Ovary (tissue), 9 donors: ENCODE measurements around the gene IGLON5. TPM values are rescaled to one million over a fixed set of nuclear protein-coding genes. Genes with fewer than 3 reads are reported as not detected.

ENCODE experiments used
- DNase-seq, 5 donors: peaks; one replicate each; pipeline ENCODE4 v3.0.0-alpha.2; 2019 to 2020
- H3K27ac ChIP-seq, 2 donors: fragments of 200-600 bp; one replicate each; pipeline versions ENCODE4 v1.5.1 to v1.8.0; 2019 to 2022
- H3K27me3 ChIP-seq: fragments of 200-600 bp; one replicate; pipeline ENCODE4 v1.8.0; 2022
- H3K36me3 ChIP-seq: fragments of 200-600 bp; sonication (generic); one replicate; pipeline ENCODE4 v1.5.1; 2019
- H3K4me1 ChIP-seq: one replicate; pipeline ENCODE4 v1.8.1; 2013; ENCODE audit warnings: mild to moderate bottlenecking, moderate library complexity; ENCODE audit not compliant: insufficient read depth
- H3K4me3 ChIP-seq: fragments of 200-600 bp; sonication (generic); one replicate; pipeline ENCODE4 v1.5.1; 2017
- H3K9me3 ChIP-seq, 2 donors: fragments of 200-600 bp in 1 of 2; sonication (generic) in 1 of 2; one replicate each; pipeline versions ENCODE4 v1.5.1 to v1.8.1; 2013 to 2019; ENCODE audit warnings: mild to moderate bottlenecking in 1 of 2, moderate library complexity in 1 of 2
- EP300 ChIP-seq: sonication (generic); formaldehyde crosslinking; IDR thresholded peaks from one replicate; pipeline ENCODE4 v1.6.1; 2017; ENCODE audit warnings: antibody characterized with exemption
- POLR2A ChIP-seq: fragments of 450-650 bp; IDR thresholded peaks from one replicate; pipeline ENCODE4 v1.6.1; 2017; ENCODE audit warnings: antibody characterized with exemption, mild to moderate bottlenecking, moderate library complexity
- WGBS, 3 donors: extraction: QIAGEN DNeasy Blood & Tissue Kit in 1 of 3; methylation state at CpG; one replicate each; pipeline versions ENCODE4 v1.1.5 to v1.1.7; 2013 to 2017; 5-methylcytosine and 5-hydroxymethylcytosine counted together
- intact Hi-C, 4 donors: fragments of 100-400 bp; cut with DNase I; formaldehyde crosslinking; loops; one replicate each; pipeline versions ENCODE4 v1.11.0 to v1.15.1; 2022 to 2023
- polyA plus RNA-seq, 2 donors: library from polyadenylated mRNA; stranded (reverse); fragments of 200-250 nt in 1 of 2; fragments of 350-450 nt in 1 of 2; fragmentation: Illumina TruSeq in 1 of 2; extraction: RNeasy Lipid Tissue Mini Kit (QIAGEN cat#74804) in 1 of 2; gene quantifications; one replicate each; pipeline ENCODE4 v1.2.3, GENCODE V29; 2013 to 2014
- total RNA-seq, 7 donors: library from RNA; depleted of rRNA in 2 of 7; stranded (reverse); fragments of >200 nt in 2 of 7; fragmentation: NEBNext Ultra II Directional in 3 of 7; extraction: Animal tissue kit (Norgen Biotek cat#: 25700) in 3 of 7; gene quantifications; one replicate each; pipeline versions ENCODE4 v1.1.0 to v1.2.4, GENCODE V29; 2016 to 2023
- TF ChIP-seq, protein P1 (sequence below), 3 donors: fragments of 450-650 bp in 2 of 3; fragments of 200-600 bp in 1 of 3; IDR thresholded peaks; one replicate each; pipeline versions ENCODE4 v1.5.1 to v1.8.0; 2016 to 2022; ENCODE audit warnings: antibody characterized with exemption in 3 of 3, mild to moderate bottlenecking in 1 of 3
- donor health status: DM: no; HTN: no; CAD: no; lungs with moderate emphysema.
- donor health status: DM: no; HTN: no; CAD: no.
- donor health status: Bipolar disorder and iron deficiency.
- donor health status: DM: yes; HTN: yes; CAD: no.
- donor health status: DM: no; HTN: no; CAD: no.
- donor health status: DM: yes; HTN: yes; CAD: no.

Gene IGLON5
- total and polyA plus RNA-seq, 9 donors, result 0.08 to 1.6 (median 0.29) TPM; not detected in 1

DNA sequence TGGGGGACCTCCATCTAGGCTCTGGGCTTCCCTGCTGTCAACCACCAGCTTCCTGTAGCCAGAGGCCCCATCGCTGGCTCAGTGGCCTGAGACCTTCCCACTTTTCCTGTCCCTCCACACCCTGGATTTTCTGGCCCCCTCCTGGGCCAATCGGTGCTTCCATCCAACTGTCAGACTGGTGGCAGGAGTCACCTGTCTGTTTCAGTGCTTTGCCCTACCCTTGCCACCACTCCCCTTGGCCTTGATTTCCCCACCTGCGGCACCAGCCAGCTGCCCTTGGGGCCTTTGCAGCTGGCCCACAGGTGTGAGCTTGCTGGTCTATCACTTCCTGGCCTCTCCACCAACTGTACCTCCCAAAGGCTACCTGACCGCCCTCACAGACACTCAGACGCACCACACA lies 18.0 kb downstream of the IGLON5 start:
- H3K27ac ChIP-seq, result no peak overlapping the region
- no peaks in the 10 kb centered on the region for H3K9me3 ChIP-seq
- no peaks in the 10 kb centered on the region for H3K36me3 ChIP-seq
- peaks cover 2% of the 10 kb centered on the region for H3K4me1 ChIP-seq
- intact Hi-C loops, result no loop called here
- DNase-seq, result no peak
- no peak for TF ChIP-seq POLR2A
- TF ChIP-seq, protein P1, sequence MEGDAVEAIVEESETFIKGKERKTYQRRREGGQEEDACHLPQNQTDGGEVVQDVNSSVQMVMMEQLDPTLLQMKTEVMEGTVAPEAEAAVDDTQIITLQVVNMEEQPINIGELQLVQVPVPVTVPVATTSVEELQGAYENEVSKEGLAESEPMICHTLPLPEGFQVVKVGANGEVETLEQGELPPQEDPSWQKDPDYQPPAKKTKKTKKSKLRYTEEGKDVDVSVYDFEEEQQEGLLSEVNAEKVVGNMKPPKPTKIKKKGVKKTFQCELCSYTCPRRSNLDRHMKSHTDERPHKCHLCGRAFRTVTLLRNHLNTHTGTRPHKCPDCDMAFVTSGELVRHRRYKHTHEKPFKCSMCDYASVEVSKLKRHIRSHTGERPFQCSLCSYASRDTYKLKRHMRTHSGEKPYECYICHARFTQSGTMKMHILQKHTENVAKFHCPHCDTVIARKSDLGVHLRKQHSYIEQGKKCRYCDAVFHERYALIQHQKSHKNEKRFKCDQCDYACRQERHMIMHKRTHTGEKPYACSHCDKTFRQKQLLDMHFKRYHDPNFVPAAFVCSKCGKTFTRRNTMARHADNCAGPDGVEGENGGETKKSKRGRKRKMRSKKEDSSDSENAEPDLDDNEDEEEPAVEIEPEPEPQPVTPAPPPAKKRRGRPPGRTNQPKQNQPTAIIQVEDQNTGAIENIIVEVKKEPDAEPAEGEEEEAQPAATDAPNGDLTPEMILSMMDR (IDR thresholded peaks at IDR 0.05), result no peak
- no peak for TF ChIP-seq EP300
- H3K4me3 ChIP-seq, result no peak overlapping the region
- H3K27me3 ChIP-seq, result no peaks in the 10 kb centered on the region
- 89 to 95% (median 92%) methylated on average over 5 of the region's 5 CpGs for WGBS, 3 donors

DNA sequence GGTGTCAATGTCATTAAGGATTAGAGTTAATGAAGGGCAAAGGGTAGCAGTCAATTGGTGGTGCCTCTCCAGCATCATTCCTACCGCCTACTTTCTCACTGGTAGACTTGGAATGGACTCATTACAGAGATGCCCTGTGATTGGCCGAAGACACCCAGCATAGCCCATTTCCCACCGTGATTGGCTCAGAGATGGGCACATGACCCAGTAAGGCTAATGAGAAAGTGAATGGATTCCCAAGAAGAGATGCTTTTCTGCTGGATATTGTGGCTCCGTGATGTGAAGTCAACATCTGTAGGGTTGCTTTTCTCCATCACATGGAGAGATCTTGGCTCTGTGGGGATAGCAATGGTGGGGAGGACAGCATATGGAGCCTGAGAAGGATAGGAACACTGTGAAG lies 18.9 kb downstream of the IGLON5 start:
- WGBS, 3 donors, result 95 to 96% (median 96%) methylated on average over 4 of the region's 4 CpGs
- Histone ChIP-seq H3K36me3 (no peaks in the 10 kb centered on the region), H3K9me3 (no peaks in the 10 kb centered on the region), H3K4me3 (no peak overlapping the region), H3K4me1 (peaks cover 2% of the 10 kb centered on the region), H3K27ac (no peak overlapping the region), H3K27me3 (no peaks in the 10 kb centered on the region)
- no peak for DNase-seq
- intact Hi-C loops, result loop anchor here in 1 of 4 donors (10.0 kb wide), 2 partner anchors 104 to 264 kb away; no protein-coding TSS in a partner anchor
- TF ChIP-seq, protein P1 (IDR thresholded peaks at IDR 0.05), result no peak
- TF ChIP-seq POLR2A (no peak), EP300 (no peak)

DNA sequence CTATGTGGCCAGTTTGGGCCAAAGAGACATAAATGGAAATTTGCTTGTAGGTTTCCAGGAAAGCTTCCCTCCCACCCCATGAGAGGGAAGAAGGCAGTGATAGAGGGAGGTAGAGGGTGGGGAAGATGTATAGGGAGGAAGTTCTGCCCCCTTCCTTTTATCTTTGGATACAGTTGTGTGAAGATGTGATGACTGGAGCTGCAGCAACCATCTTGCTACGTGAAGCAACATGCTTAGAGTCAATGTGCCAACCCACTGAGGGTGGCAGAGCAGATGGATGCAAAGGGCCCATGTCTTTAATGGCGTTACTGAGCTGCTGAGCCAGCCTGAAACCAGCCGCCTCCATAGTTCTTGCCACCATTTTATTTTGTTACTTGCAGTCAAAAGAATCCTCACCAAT lies 19.7 kb downstream of the IGLON5 start:
- Histone ChIP-seq H3K27ac (no peak overlapping the region), H3K36me3 (no peaks in the 10 kb centered on the region), H3K9me3 (no peaks in the 10 kb centered on the region), H3K4me1 (peaks cover 2% of the 10 kb centered on the region), H3K4me3 (no peak overlapping the region), H3K27me3 (no peaks in the 10 kb centered on the region)
- DNase-seq, result no peak
- intact Hi-C loops, result loop anchor here in 1 of 4 donors (10.0 kb wide), 2 partner anchors 104 to 264 kb away; no protein-coding TSS in a partner anchor
- TF ChIP-seq EP300 (no peak), POLR2A (no peak)
- TF ChIP-seq, protein P1 (IDR thresholded peaks at IDR 0.05), result no peak
- WGBS, 3 donors, result 78 to 83% (median 81%) methylated on average over 3 of the region's 3 CpGs

DNA sequence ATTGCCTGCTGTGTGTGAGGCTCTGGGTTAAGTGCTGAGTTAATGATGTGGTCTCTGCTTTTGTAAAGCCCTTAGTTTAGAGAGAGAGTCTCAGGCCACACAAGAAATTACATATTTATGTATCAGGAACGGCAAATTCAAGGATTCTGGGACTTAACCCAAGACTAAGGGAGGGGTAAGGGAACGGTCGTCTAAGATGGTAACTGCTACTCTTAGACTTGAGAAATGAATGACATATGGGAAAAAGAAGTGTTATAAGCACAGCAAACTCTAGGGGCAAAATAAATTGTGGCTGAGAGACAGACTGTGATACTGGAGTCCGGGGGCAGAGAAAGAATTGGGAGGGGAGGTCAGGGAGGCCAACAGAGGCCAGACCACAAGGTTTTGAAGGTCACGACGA lies 20.3 kb downstream of the IGLON5 start:
- Histone ChIP-seq H3K27ac (no peak overlapping the region), H3K4me1 (peaks cover 2% of the 10 kb centered on the region), H3K4me3 (no peak overlapping the region), H3K36me3 (no peaks in the 10 kb centered on the region), H3K9me3 (no peaks in the 10 kb centered on the region), H3K27me3 (no peaks in the 10 kb centered on the region)
- TF ChIP-seq, protein P1 (IDR thresholded peaks at IDR 0.05), result no peak
- TF ChIP-seq POLR2A (no peak), EP300 (no peak)
- intact Hi-C loops, result loop anchor here in 1 of 4 donors (10.0 kb wide), 2 partner anchors 103 to 263 kb away; no protein-coding TSS in a partner anchor
- WGBS, 3 donors, result 74 to 83% (median 82%) methylated on average over 6 of the region's 6 CpGs
- DNase-seq, result no peak
